Ammon's horn (tissue), 1 donor: Measurements from ENCODE around the gene OR2T5.
"Not testable (repeated sequence)": the region's sequence is repeated elsewhere in the genome, so short reads cannot be mapped to it uniquely, and the experiment has no call there.

ENCODE experiments used
- DNase-seq: peaks from one replicate; pipeline ENCODE4 v3.0.0-alpha.2; 2016; ENCODE audit warnings: low spot score

The OR2T5 gene, protein sequence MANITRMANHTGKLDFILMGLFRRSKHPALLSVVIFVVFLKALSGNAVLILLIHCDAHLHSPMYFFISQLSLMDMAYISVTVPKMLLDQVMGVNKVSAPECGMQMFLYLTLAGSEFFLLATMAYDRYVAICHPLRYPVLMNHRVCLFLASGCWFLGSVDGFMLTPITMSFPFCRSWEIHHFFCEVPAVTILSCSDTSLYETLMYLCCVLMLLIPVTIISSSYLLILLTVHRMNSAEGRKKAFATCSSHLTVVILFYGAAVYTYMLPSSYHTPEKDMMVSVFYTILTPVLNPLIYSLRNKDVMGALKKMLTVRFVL

DNA sequence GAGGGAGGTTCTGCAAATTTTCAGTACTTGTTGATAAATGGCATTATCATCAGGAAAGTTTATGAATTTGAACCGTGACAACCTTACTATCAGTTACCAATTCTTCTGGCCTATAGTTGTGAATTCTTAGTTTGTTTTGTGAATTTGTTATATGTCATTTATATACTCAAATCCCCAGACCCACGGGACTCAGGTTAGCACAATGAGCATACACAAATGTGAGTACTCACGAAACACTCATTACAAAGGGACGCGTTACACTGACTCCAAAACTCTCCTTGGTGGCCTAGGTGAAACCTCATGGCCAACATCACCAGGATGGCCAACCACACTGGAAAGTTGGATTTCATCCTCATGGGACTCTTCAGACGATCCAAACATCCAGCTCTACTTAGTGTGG lies at the start of gene OR2T5:
TSS of gene OR2T5 (plus strand) at position 301 of the 400 bp plus-strand sequence. CDS start at position 301, 0 bp downstream.
- DNase-seq, result not testable (repeated sequence)

DNA sequence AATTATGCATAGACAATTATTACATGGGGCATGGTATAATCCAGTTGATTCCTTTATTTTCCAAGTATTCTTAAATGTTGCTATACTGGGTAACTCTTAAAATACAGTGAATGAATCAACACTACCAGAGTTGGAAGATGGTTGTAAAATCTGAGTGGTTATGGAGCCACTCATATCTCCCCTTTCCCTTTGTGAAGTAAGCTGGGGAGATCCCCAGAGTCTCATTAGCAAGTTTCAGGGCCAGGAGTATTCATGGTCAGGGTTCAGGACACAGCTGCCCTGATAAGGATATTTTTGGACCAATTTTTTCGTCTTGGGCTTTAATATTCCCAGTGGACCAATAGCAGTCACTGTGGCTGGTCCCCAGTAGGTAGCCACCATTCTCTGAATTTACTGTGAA lies 49.7 kb upstream of the OR2T5 start:
- DNase-seq, result not testable (repeated sequence)

DNA sequence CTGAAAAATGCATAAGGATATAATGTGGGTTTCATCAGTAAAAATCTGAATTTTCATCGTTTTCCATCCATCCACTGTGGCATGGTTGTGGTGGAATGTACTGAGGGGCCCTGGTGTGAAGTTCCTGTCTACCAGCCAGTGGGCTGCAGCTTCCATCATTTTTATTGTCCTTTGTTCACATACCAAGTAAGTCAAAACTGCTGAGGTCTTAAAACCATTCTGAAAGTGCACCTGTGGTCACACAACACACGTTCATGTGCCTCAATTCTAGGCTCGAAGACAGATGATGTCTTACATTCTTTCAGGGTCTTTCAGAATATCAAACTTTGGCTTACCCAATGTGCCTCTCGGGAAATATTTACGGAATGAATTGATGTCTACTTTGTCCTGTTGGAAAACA lies 49.1 kb upstream of the OR2T5 start:
- not testable (repeated sequence) for DNase-seq

DNA sequence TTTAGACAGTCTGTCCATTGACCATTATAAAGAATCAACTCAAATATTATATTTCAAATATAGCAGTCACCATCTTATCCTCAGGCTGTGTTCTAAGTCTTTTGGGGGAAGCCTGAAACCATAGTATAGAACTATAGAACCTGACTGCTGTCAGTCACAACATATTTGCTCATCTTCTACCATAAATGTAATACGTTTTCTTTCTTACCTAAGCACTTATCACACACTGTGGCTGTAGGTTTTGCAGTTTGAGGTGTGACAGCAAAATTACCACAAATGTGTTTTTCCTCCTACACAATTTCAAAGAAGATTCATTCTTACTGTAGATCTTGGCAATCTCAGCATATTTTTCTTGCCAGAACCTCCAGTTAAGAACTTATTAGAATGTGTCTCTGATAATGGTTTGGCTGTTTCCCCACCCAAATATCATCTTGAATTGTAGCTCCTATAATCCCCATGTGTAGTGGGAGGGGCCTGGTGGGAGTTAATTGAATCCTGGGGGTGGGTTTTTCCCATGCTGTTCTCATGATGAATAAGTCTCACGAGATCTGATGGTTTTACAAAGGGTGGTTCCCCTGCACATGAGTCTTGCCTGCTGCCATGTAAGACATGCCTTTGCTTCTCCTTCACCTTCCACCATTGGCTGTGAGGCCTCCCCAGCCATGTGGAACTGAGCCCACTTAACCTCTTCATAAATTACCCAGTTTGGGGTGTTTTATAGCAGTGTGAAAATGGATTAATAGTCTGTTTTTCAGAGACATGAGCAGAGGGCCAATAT lies 45.7 kb upstream of the OR2T5 start:
- DNase-seq, result not testable (repeated sequence)

DNA sequence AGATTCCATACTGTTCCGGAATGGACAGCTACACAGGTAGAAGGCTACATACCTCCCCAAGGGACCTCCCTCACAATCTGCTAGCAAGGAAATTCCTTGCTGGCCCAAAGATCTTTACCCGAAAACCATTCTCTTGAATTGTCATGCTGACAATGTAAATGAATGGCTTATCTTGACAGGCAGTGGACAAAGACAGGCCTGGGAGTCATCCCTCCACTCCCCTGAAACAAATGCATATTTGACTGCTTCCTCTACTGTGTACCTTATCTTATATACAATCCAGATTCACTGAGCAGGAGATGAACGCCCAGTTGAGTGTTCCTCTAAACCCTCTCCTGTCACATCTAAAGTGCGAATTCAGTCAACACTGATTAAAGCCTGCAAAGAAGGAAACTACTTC lies 43.8 kb upstream of the OR2T5 start:
- DNase-seq, result not testable (repeated sequence)

DNA sequence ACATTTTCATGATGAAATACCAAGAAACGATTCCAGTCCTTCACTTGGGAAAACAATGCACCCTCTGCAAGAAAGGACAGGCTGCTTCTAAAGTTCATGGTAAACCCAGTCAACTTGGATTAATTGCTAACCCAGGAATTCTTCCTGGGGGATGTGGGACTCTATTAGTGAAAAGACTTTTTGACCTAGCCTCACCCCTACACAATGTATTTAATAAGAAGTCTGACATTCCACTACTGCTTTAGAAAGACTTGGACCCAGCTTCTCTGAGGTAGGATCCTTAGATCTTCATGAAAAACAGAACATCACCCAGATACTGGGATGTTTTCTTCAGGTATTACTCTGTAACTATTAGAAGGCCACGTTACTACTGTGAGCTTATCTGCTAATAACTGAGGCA lies 43.0 kb upstream of the OR2T5 start, which contains the start of gene OR2T2:
TSS of gene OR2T2 (plus strand) at position 239 of the 400 bp plus-strand sequence. CDS start 7,161 bp downstream, outside the sequence.
- DNase-seq, result not testable (repeated sequence)

DNA sequence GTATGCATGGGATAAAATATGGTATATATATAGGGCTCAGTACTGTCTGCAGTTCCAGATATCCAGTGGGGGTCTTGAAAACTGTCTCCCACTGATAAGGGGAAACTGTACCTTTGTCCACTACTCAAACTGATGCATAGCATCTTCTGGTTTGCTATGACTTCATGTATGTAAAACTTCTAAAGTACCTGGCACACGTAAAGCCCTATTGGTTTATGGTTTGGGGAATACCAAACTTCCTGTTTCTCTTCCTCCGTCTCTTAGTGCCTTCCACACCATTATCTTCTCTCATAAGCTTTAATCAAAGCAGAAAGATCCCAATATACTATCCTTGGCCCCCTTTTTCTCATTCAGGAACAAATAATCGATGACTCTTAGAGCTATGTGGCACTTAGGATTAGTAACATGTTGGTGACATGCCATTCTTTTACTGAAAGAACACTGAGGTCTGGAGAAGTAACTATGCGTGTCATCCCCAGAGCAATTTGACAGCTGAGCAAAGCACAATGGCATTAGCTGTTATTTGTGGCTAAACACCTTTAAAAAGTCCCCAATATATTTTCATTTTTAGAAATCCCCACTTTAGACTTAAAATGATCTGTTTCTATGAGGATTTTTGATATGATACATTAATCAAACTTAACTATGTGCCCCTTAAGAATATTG lies 39.8 kb upstream of the OR2T5 start:
- not testable (repeated sequence) for DNase-seq

DNA sequence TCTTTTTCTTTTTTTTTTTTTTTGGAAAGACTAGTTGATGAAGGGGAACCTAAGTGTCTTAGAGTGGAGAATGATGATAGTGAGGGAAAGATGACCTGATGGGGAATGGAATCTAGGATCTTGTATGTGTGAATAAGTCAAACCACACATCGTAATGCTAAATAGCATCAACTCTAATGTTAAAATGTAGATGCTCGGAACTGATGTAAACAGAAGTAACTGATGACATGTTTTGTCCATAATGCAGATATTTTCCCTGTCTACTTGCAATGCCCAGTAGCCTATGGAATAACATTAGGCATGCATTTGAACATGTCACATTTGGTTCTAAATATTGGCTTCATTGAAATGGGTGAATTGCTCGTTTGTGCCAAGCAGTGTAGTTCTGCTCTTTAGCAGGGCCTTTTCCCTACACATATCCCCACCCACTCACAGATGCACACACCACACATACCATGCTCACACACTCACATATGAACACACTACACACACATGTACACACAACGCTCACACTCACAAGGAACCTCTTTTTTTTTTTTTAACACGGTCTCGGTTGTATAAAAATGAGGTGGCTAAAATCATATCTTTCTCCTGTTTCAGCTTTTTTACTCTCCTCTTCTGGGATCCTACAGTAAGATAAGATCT lies 38.4 kb upstream of the OR2T5 start:
- DNase-seq, result not testable (repeated sequence)

DNA sequence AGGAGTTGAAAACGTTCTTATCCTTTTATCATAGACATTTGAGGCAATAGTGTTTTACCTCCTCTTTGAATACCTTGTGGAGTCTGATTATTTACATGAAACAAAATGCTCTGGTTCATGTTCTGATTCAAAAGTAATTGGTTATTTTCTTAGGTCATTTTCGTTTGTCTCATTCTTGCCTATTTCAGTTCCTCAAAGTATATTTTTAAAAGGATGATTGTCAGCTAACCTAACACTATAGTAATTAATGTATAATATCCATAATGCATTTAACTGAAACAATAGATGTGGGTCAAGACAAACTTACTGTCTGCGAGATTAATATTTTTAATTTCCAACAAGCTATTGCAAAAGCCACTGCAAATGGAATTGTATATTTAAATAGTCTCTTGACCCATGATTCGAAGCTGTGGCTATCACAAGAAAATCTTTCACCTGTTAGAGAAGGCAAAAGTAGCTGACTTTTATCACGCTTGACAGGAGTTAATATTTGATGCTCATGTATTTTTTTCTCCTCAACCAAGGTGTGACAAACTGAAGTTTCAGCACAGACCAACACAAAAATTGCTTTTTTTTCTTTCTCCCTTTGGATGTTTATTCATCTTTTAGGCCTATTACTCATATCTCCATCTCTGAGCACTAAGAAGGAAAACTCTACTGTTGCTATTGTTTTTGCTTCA lies 37.8 kb upstream of the OR2T5 start:
- not testable (repeated sequence) for DNase-seq

DNA sequence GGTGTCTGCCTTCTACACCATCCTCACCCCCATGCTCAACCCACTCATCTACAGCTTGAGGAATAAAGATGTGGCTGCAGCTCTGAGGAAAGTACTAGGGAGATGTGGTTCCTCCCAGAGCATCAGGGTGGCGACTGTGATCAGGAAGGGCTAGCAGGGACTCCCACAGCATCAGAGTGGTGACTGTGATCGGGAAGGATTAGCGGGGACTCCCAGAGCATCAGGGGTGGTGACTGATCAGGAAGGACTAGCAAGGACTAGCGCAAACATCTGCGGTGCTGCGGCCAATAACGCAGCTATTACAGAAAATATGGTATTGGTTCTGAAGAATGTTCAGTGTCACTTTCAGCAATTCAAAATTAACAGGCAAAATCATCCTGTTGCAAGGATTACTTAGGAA lies 34.8 kb upstream of the OR2T5 start:
- DNase-seq, result not testable (repeated sequence)

DNA sequence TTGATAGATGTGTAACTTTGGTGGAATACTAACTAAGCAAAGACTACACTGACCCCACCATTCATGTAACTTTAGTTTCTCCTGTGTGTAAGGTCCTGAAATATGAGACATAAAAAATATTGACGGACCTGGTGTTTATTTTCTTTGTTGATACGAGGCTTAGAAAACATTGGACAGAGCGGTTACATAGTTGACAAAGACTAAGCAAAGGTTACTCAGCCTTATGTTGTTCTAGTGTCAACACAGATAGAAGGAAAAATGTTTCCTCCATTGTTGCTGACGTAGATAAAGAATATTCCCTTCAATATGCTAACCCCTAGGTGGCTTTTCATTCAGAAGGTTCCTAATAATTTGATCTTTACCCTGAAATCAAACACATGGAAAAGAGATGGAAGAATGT lies 33.3 kb upstream of the OR2T5 start:
- DNase-seq, result not testable (repeated sequence)

DNA sequence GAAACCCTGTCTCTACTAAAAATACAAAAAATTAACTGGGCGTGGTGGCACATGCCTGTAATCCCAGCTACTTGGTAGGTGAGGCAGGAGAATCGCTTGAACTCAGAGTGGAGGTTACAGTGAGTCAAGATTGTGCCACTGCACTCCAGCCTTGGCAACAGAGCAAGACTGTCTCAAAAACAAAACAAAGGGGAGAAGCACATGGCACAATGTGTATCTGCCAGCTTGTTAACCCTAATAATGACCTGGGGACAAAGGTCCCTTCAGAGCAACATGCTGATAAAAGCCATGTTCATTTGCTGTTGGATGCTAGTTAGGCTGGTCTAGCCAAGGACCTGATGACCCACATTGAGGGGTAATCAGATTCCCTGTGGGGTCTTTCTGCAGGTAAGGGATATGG lies 31.8 kb upstream of the OR2T5 start:
- not testable (repeated sequence) for DNase-seq

DNA sequence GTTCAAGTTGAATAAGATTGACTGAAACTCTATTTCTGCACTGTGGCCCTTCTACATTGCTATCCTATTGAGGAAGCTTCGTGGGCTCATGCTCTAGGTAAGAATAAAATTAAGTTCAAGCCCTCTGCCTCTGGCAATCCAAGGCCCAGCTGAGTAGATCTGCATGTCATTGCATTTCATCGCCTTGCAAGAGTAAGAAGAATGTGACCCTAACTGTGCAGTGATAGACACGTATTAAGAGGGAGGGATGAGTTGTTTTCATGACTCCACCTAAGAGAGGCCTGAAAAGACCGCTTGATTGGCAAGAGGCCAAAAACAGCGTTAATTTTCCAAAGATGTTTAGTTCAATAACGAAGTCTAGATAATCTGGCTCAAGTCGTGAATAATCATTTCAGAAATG lies 29.3 kb upstream of the OR2T5 start:
- DNase-seq, result not testable (repeated sequence)

DNA sequence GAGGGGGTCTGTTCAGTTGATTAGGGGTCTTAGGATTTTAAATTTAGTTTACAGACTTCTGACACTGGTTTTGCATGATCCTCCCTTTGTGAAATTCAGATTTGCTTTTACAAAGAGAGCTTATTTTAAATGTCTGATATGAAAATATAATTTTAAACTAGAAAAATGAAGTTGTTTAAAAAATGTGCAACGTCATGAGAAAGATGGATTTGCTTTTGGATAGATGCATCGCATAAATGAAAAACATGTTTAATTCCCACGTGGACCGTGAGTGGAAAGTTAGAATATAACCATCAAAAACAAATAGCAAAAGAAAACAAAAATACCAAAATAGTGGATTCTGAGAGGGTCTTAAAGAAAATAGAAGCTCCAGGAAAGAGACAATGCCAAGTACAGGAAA lies 17.2 kb upstream of the OR2T5 start:
- no peak for DNase-seq

DNA sequence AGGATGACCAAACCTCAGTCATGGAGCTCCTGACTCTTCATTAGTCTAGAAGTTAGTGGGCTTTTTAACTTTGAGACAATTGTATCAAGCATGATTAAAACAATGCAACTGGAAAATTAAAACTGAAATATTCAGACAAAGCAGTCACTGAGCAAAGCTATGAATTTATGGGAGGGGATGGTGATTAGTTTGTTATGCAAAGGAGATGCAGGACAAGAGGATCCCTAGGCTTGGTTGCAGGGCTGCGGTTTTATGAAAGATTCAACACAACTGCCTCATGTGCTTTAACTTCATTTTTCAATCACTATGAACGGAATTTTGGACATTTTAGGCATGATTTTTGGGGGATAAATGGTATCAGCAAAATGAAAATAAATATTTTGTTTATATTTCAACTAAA lies 16.3 kb upstream of the OR2T5 start:
- not testable (repeated sequence) for DNase-seq

DNA sequence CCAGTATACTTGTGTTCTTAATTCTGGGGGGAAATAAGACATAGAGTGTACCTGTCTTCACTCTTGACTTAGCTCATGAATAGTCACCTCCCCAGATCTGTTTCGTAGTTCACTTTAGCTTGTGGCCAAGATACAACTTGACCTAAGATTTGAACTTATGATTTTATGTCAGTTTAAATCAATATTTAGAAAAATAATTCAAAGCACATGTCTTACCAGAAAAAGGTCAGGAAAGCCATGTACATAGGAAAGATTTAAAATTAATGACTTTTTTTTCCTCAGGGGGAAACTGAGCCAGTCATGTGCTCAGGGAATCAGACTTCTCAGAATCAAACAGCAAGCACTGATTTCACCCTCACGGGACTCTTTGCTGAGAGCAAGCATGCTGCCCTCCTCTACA lies 15.3 kb upstream of the OR2T5 start, which contains the start of gene OR2T3:
TSS of gene OR2T3 (plus strand) at position 301 of the 400 bp plus-strand sequence. CDS start at position 301, 0 bp downstream.
- DNase-seq, result not testable (repeated sequence)

DNA sequence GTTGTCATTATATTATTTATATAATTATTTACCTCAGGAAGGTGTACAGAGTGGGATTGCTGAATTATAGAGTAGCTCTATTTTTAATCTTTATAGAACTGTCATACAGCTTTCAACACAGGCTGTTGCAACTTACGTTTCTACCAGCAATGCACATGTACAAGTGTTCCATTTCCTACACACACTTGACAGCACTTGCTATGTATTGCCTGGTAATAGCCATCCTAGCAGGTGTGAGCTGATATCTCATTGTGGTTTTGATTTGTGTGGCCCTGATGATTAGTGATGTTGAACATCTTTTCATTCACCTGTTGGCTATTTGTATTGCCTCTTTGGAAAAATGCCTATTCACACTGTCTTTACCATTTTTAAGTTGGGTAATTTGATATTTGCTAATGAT lies 12.7 kb upstream of the OR2T5 start:
- not testable (repeated sequence) for DNase-seq

DNA sequence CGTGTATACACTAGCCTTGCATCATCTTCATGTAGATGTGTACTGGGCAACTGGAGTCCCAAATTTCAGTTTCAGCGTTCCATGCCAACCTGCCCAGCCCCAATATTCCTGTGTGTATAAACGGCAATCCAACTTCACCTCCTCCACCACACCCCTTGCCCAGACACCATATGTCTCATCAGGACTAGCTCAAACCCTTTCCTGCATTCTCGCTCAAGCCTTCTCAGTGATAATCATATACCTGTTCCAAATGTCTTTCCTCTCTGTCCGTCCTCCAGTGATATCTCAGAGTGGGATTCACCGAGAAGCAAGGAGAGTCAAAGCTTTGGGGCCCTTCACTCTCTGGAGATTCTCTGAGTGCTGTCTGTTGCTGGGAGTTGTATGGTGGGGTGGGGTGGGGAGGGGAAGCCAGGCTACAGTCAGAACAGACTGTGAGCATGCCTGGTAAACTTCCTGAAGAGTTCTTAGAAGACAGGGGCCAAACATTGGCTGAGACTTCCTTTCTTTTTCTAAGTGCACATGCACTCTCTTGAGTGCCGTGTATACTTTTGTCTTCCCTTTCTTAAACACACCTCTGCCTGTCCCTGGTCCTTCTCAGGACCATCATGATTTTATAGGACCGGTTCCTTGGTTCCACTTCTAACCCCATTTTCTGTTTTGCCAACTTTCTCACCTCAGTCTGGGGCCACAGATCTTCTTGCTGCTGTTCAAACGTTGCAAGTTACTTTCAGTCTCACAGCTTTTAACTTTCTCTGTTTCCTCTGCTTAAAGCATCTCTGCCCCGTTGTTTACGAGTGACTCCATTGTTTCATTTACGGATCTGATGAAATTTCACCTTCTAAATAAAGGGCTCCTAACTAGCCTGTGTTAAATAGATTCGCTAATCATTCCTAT lies 6.5 kb upstream of the OR2T5 start:
- not testable (repeated sequence) for DNase-seq

DNA sequence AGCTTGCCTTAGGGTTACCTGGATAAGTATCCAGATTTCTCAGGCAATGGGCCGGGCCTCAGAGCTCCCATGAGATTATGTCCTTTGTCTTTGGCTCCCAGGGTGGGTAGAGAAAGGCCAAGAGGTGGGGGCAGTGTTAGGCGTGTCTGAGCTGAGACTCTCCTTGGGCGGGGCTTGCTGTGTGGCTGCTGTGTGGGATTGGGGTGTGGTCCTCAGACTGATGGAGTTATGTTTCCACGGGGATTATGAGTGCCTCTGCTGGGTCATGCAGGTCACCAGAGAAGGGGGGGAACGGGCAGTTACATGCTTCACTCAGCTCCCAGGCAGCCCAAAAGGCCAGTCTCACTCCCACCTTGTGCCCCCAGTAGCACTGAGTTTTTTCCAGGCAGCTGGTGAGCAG lies 8.3 kb downstream of the OR2T5 start:
- not testable (repeated sequence) for DNase-seq
